HEK293 (cell line): ENCODE results near the gene SLC35E2B.
A peak's percentile ranks its signal among the peaks of the same experiment; 100 is the strongest.

Experiments
- CTCF ChIA-PET: fragments of 350-600 bp; formaldehyde crosslinking; extraction: SDS; loops from one replicate; lab custom pipeline; 2021; ENCODE audit warnings: antibody characterized with exemption; lab: Yijun Ruan, JAX
- POLR2A ChIA-PET: fragments of 300-600 bp; formaldehyde crosslinking; extraction: SDS; loops from one replicate; lab custom pipeline; 2020; ENCODE audit warnings: antibody characterized with exemption, inconsistent platforms; lab: Yijun Ruan, JAX
- H3K27ac ChIP-seq: fragments of 200-500 bp; sonication (Bioruptor generic); 2 replicates; pipeline ENCODE4 v1.5.1; 2014; ENCODE audit warnings: low read depth, low read length, control low read depth, inconsistent platforms; ENCODE audit errors: extremely low read depth
- H3K36me3 ChIP-seq, 2 experiments: fragments of 200-500 bp in 1 of 2; sonication (Bioruptor generic) in 1 of 2; 1 replicate in 1 of 2; 2 replicates in 1 of 2; pipeline ENCODE4 v1.5.1; 2014 to 2017; ENCODE audit warnings: inconsistent platforms in 2 of 2, low read length in 2 of 2; ENCODE audit not compliant: control insufficient read depth in 2 of 2, insufficient read depth in 1 of 2
- H3K4me1 ChIP-seq: fragments of 200-500 bp; sonication (Bioruptor generic); 2 replicates; pipeline ENCODE4 v1.5.1; 2014; ENCODE audit warnings: mild to moderate bottlenecking, low read length, inconsistent platforms; ENCODE audit not compliant: control insufficient read depth, insufficient read depth
- H3K4me3 ChIP-seq: 2 replicates; pipeline ENCODE4 v1.5.1; 2011; ENCODE audit warnings: low read depth, mild to moderate bottlenecking, control low read depth, low read length, moderate library complexity
- H3K9me3 ChIP-seq: fragments of 200-500 bp; sonication (Bioruptor generic); 2 replicates; pipeline ENCODE4 v1.5.1; 2014; ENCODE audit warnings: low read depth, low read length, inconsistent platforms; ENCODE audit not compliant: control insufficient read depth, insufficient read depth
- GLIS1 ChIP-seq: fragments of 450-650 bp; formaldehyde crosslinking; IDR thresholded peaks from 2 replicates; pipeline ENCODE4 v1.5.1; 2016; ENCODE audit warnings: missing biosample characterization, missing genetic modification characterization
- REPIN1 ChIP-seq: fragments of 450-650 bp; formaldehyde crosslinking; IDR thresholded peaks from 2 replicates; pipeline ENCODE4 v1.5.1; 2017; ENCODE audit warnings: missing biosample characterization, missing genetic modification characterization, low read depth
- SCRT2 ChIP-seq: fragments of 450-650 bp; formaldehyde crosslinking; IDR thresholded peaks from 2 replicates; pipeline ENCODE4 v1.5.1; 2016; ENCODE audit warnings: missing biosample characterization, missing genetic modification characterization
- WT1 ChIP-seq: fragments of 450-650 bp; formaldehyde crosslinking; IDR thresholded peaks from 2 replicates; pipeline ENCODE4 v1.5.1; 2016; ENCODE audit warnings: missing biosample characterization, missing genetic modification characterization
- ZNF133 ChIP-seq: fragments of 450-650 bp; formaldehyde crosslinking; IDR thresholded peaks from 2 replicates; pipeline ENCODE4 v1.5.1; 2016; ENCODE audit warnings: missing biosample characterization, missing genetic modification characterization
- ZNF138 ChIP-seq: fragments of 450-650 bp; formaldehyde crosslinking; IDR thresholded peaks from 2 replicates; pipeline ENCODE4 v1.5.1; 2016; ENCODE audit warnings: missing biosample characterization, missing genetic modification characterization, borderline replicate concordance
- ZNF341 ChIP-seq: fragments of 450-650 bp; formaldehyde crosslinking; IDR thresholded peaks from 2 replicates; pipeline ENCODE4; 2016; ENCODE audit warnings: low read depth, missing biosample characterization, missing genetic modification characterization
- ZNF398 ChIP-seq: fragments of 450-650 bp; formaldehyde crosslinking; IDR thresholded peaks from 2 replicates; pipeline ENCODE4 v1.5.1; 2017; ENCODE audit warnings: missing biosample characterization, missing genetic modification characterization
- ZNF510 ChIP-seq: fragments of 450-650 bp; formaldehyde crosslinking; IDR thresholded peaks from 2 replicates; pipeline ENCODE4 v1.5.1; 2018; ENCODE audit warnings: mild to moderate bottlenecking, missing genetic modification characterization, missing biosample characterization; ENCODE audit not compliant: insufficient replicate concordance
- ZNF558 ChIP-seq: fragments of 450-650 bp; formaldehyde crosslinking; IDR thresholded peaks from 2 replicates; pipeline ENCODE4 v1.5.1; 2016; ENCODE audit warnings: missing biosample characterization, missing genetic modification characterization
- ZNF664 ChIP-seq: fragments of 450-650 bp; formaldehyde crosslinking; IDR thresholded peaks from 2 replicates; pipeline ENCODE4 v1.5.1; 2016; ENCODE audit warnings: missing biosample characterization, missing genetic modification characterization
- ZNF707 ChIP-seq: fragments of 450-650 bp; formaldehyde crosslinking; IDR thresholded peaks from 2 replicates; pipeline ENCODE4 v1.5.1; 2016; ENCODE audit warnings: missing biosample characterization, missing genetic modification characterization
- ZNF837 ChIP-seq: fragments of 450-650 bp; formaldehyde crosslinking; IDR thresholded peaks from 2 replicates; pipeline ENCODE4 v1.5.1; 2016; ENCODE audit warnings: missing biosample characterization, missing genetic modification characterization
- ZSCAN23 ChIP-seq: fragments of 450-650 bp; formaldehyde crosslinking; IDR thresholded peaks from 2 replicates; pipeline ENCODE4 v1.5.1; 2016; ENCODE audit warnings: missing biosample characterization, missing genetic modification characterization
- TF ChIP-seq, protein P1 (sequence below): fragments of 450-650 bp; formaldehyde crosslinking; IDR thresholded peaks from 2 replicates; pipeline ENCODE4 v1.5.1; 2016; ENCODE audit warnings: missing biosample characterization, missing genetic modification characterization
- TF ChIP-seq, protein P2 (sequence below): fragments of 450-650 bp; formaldehyde crosslinking; IDR thresholded peaks from 2 replicates; pipeline ENCODE4 v1.5.1; 2016; ENCODE audit warnings: missing biosample characterization, missing genetic modification characterization
- TF ChIP-seq, protein P3 (sequence below): fragments of 450-650 bp; formaldehyde crosslinking; IDR thresholded peaks from 2 replicates; pipeline ENCODE4 v1.5.1; 2016; ENCODE audit warnings: missing biosample characterization, missing genetic modification characterization
- TF ChIP-seq, protein P4 (sequence below): fragments of 450-650 bp; formaldehyde crosslinking; IDR thresholded peaks from 2 replicates; pipeline ENCODE4 v1.5.0; 2017; ENCODE audit warnings: missing biosample characterization, missing genetic modification characterization, borderline replicate concordance

SLC35E2B gene

DNA sequence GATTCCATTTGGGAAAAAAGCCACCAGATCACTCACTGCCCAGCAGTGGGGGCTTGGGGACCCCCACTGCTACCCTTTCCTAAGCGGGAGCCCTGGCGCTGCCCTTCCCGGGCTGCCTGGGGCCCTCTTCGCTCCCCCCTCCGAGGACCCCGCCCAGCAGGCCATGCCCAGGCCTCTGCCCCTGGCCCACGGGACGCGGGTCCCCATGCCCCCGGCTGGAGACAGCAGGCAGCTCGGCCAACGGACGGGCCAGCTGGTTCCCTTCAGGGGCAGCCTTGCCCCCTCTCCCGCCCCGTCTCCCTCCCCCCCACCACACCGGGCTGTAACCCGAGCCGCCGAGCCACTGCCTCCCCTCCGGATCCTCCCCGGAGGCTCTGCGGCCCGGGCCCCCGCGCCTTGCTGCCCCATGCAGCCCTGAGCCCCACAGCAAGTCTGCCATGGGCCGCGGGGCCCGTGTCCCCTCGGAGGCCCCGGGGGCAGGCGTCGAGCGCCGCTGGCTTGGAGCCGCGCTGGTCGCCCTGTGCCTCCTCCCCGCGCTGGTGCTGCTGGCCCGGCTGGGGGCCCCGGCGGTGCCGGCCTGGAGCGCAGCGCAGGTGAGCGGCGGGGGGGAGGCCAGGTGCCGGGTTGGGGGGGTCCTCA lies 60.7 kb downstream of the SLC35E2B start, which contains the start of gene MMP23B:
TSS of gene MMP23B (plus strand) at position 392 of the 639 bp plus-strand sequence. CDS start at position 438, 46 bp downstream.
- Histone ChIP-seq H3K9me3 (no peaks in the 10 kb centered on the region), H3K36me3 (peaks cover 0 to 24% of the 10 kb centered on the region in 2 experiments; a peak in 1 of 3 replicates), H3K27ac (no peak within 1 kb of the TSS), H3K4me1 (no peaks in the 10 kb centered on the region), H3K4me3 (no peak within 1 kb of the TSS)
- CTCF ChIA-PET: no interaction called here
- POLR2A ChIA-PET: interaction anchor here (0.7 to 0.9 kb wide), 2 partner anchors 9 to 62 kb away, joined by 4 to 8 read pairs; no protein-coding TSS in a partner anchor
- TF ChIP-seq ZNF133 (tag by site-specific recombination): no peak
- 0 out of 2 replicates have a peak, but pooled peaks have one; percentile 14 for TF ChIP-seq GLIS1
- TF ChIP-seq, protein P1, sequence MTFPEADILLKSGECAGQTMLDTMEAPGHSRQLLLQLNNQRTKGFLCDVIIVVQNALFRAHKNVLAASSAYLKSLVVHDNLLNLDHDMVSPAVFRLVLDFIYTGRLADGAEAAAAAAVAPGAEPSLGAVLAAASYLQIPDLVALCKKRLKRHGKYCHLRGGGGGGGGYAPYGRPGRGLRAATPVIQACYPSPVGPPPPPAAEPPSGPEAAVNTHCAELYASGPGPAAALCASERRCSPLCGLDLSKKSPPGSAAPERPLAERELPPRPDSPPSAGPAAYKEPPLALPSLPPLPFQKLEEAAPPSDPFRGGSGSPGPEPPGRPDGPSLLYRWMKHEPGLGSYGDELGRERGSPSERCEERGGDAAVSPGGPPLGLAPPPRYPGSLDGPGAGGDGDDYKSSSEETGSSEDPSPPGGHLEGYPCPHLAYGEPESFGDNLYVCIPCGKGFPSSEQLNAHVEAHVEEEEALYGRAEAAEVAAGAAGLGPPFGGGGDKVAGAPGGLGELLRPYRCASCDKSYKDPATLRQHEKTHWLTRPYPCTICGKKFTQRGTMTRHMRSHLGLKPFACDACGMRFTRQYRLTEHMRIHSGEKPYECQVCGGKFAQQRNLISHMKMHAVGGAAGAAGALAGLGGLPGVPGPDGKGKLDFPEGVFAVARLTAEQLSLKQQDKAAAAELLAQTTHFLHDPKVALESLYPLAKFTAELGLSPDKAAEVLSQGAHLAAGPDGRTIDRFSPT (tag by site-specific recombination): peak; percentile 52
- TF ChIP-seq WT1: peak; percentile 70
- TF ChIP-seq ZNF510: no peak
- TF ChIP-seq ZNF398 (tag by site-specific recombination): 0 out of 2 replicates have a peak, but pooled peaks have one; percentile 38

GRCh38 chr1:1630965-1631781 lies 61.4 kb downstream of the SLC35E2B start:
- CTCF ChIA-PET: no interaction called here
- Histone ChIP-seq H3K9me3 (no peaks in the 10 kb centered on the region), H3K36me3 (peaks cover 0 to 21% of the 10 kb centered on the region in 2 experiments; a peak in 1 of 3 replicates), H3K4me3 (no peak overlapping the region), H3K27ac (no peak overlapping the region)
- POLR2A ChIA-PET: interaction anchor here (0.7 to 0.9 kb wide), 2 partner anchors 9 to 62 kb away, joined by 4 to 8 read pairs; no protein-coding TSS in a partner anchor
- TF ChIP-seq ZNF138 (tag by site-specific recombination) (no peak), ZNF510 (no peak), REPIN1 (no peak), ZNF837 (no peak), ZNF558 (no peak), ZNF707 (tag by site-specific recombination) (no peak), ZNF664 (tag by site-specific recombination) (no peak), ZSCAN23 (tag by site-specific recombination) (no peak), SCRT2 (tag by site-specific recombination) (no peak)
- TF ChIP-seq, all 188 proteins: peak for 0
- H3K4me1 ChIP-seq: no peaks in the 10 kb centered on the region

- Histone ChIP-seq H3K36me3 (peaks cover 0 to 24% of the 10 kb centered on the region in 2 experiments; a peak in 1 of 3 replicates), H3K27ac (no peak overlapping the region), H3K4me3 (no peak overlapping the region), H3K4me1 (no peaks in the 10 kb centered on the region), H3K9me3 (no peaks in the 10 kb centered on the region)
- CTCF ChIA-PET: no interaction called here
- POLR2A ChIA-PET: no interaction called here
- TF ChIP-seq, protein P2, sequence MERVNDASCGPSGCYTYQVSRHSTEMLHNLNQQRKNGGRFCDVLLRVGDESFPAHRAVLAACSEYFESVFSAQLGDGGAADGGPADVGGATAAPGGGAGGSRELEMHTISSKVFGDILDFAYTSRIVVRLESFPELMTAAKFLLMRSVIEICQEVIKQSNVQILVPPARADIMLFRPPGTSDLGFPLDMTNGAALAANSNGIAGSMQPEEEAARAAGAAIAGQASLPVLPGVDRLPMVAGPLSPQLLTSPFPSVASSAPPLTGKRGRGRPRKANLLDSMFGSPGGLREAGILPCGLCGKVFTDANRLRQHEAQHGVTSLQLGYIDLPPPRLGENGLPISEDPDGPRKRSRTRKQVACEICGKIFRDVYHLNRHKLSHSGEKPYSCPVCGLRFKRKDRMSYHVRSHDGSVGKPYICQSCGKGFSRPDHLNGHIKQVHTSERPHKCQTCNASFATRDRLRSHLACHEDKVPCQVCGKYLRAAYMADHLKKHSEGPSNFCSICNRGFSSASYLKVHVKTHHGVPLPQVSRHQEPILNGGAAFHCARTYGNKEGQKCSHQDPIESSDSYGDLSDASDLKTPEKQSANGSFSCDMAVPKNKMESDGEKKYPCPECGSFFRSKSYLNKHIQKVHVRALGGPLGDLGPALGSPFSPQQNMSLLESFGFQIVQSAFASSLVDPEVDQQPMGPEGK (tag by site-specific recombination): no peak
- TF ChIP-seq ZNF341: no peak
- TF ChIP-seq, protein P3, sequence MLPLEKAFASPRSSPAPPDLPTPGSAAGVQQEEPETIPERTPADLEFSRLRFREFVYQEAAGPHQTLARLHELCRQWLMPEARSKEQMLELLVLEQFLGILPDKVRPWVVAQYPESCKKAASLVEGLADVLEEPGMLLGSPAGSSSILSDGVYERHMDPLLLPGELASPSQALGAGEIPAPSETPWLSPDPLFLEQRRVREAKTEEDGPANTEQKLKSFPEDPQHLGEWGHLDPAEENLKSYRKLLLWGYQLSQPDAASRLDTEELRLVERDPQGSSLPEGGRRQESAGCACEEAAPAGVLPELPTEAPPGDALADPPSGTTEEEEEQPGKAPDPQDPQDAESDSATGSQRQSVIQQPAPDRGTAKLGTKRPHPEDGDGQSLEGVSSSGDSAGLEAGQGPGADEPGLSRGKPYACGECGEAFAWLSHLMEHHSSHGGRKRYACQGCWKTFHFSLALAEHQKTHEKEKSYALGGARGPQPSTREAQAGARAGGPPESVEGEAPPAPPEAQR (tag by site-specific recombination): no peak
- TF ChIP-seq, protein P4, sequence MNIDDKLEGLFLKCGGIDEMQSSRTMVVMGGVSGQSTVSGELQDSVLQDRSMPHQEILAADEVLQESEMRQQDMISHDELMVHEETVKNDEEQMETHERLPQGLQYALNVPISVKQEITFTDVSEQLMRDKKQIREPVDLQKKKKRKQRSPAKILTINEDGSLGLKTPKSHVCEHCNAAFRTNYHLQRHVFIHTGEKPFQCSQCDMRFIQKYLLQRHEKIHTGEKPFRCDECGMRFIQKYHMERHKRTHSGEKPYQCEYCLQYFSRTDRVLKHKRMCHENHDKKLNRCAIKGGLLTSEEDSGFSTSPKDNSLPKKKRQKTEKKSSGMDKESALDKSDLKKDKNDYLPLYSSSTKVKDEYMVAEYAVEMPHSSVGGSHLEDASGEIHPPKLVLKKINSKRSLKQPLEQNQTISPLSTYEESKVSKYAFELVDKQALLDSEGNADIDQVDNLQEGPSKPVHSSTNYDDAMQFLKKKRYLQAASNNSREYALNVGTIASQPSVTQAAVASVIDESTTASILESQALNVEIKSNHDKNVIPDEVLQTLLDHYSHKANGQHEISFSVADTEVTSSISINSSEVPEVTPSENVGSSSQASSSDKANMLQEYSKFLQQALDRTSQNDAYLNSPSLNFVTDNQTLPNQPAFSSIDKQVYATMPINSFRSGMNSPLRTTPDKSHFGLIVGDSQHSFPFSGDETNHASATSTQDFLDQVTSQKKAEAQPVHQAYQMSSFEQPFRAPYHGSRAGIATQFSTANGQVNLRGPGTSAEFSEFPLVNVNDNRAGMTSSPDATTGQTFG: no peak
These were observed 62.2 kb downstream of the SLC35E2B start for GRCh38 chr1:1630191-1630964.
